Muscle of arm (tissue), 12 donors: Measurements from ENCODE around the gene LRMDA. TPM values are rescaled to one million over a fixed set of nuclear protein-coding genes. Genes with fewer than 3 reads are reported as not detected.

Source experiments
- DNase-seq: peaks from one replicate; pipeline ENCODE4 v3.0.0-alpha.2; 2013
- polyA plus RNA-seq, 12 donors: library from polyadenylated mRNA; unstranded; fragments of 120-200 nt; gene quantifications; one replicate each; pipeline ENCODE4 v1.2.1, GENCODE V29; 2013; ENCODE audit not compliant: insufficient read length in 12 of 12

The LRMDA gene
- polyA plus RNA-seq, 12 donors = 3.5 to 6.7 (median 5.2) TPM; not detected in 2

DNA sequence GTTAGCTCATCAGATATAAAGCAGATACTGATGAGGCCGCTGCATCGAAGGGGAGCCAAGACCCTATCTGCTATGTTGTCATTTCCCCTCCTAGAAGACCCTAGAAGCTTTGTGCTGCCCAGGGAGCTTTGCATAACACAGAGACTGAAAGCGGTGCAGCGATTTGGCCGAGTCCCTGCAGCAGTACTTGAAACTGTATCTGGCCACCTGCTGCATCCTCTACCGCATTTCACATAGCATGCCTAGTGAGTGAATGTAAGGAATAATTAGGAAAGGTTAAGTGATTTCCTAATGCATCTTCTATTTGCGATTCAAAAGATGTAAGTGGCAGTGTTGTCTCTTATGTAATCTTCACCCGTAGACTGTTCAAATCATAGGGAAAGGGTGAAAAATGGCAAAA is 106.7 kb downstream of the LRMDA start:
- no peak for DNase-seq

DNA sequence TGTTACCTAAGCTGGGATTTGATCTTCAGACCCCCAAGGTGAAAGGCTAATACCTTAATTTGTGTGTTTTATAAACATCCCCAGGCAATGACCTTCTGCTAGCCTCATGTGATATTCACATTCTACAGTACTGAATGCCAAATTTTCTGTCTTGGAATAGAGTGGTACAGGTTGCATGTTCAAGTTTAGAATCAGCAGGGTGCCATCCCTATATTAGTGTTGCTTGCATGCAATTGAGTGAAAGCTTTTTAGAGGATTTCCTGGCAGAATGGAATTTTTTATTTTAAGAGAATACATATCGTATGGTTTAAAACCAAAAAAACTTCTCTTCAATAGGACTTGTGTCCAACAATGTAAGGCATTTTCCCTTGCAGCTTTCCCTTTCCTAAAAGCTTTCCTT is 107.3 kb downstream of the LRMDA start:
- no peak for DNase-seq

DNA sequence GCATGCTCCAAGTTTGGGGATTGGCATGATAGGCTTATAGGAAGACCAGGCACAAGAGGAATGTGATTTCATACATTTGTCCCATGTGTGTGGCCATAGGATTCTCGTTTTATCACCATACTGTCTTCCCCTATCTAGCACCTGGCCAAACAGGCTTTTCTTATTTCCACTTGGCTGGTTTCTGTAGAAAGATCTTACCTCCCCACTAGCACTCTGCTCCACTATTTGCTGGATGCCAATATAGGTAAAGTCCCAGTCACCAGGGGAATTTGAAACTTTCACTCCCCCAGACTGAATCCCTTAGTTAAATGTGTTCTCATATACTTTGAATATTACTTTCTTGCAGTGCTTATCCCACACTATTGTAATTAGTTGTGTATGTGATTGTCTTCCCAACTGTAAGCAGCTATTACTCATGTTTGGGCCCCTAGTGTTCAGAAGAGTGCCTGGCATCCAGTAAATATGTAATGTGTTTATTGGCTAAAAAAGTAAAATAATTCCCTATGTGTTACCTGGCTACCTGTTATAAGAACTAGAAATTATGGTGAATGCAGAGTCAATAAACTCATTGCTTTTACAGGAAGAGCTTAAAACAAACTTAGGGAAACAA is 109.0 kb downstream of the LRMDA start:
- DNase-seq = no peak

DNA sequence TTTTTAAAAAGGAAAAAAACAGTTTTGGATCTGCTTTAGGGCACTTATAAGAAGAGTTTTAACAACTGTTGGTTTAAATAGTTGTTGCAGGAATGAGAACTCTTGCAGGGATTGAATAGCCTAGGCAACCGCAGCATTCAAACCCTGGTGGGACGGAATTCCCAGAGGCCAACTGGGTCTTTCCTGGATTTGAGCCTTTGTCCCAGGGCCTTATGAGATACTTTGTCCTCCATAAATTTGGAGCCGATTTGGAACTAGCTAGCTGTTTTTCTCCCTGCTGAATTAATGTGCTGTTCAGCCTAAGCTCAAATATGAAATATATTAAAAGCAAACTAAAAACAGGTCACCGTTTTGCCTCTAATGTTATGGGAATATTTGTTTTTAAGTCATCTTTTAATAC is 109.6 kb downstream of the LRMDA start:
- DNase-seq = no peak

DNA sequence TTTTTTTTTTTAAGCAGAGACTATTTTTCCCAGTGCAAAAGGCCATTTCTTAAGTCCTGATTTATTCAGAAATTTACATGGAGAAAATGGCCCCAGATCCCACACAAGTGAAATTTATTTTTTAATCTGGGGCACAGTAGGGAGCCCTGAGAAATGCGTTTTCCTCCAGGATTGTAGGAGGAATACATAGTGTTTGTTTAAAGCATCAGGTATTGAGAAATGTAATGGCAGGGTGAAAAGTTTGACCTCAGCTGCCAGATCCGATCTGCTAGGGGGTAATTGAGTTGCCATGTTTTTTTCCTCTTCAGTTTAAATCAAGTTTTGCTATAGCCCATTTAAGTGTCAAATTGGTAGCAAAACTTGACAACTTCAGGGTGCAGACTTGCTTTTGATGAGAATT is 110.0 kb downstream of the LRMDA start:
- DNase-seq = no peak

DNA sequence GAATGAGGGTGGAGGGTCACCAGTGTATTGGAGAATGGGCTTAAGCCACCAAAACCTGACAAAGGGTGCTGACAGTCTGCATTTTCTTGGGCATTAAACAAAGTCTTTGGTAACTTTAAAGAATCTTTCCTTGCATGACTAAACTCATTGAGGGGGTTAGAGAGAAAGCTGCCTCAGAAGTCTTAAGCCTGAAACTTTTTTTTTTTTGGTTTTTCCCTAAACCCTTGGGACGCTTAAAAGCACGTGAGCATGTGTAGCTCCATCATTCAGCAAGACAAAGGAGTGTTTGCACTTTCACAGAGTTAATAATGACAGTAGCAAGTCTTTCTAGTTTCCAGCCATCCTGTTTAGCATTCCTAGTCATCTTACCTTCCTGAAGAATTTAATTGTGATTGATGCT is 110.7 kb downstream of the LRMDA start:
- DNase-seq = no peak

DNA sequence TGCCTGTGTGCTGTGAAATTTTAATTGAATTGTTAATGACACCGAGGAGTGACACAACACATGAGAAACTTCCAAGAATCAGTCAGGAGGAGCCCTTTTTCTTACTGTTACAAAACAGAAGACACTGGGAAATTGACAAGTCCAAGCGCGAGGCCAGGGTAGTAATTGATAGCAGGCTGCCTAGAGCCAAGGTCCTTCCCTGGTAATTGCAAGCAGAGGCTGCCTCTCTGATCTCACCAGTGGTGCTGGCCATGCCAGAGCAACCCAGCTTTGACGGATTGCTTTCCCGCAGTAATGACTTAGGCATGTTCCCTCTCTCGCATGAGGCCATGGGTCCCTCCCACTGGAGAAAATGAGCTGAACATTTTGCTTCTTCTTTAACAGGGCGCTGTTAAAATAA is 111.5 kb downstream of the LRMDA start:
- DNase-seq = peak; percentile 31

DNA sequence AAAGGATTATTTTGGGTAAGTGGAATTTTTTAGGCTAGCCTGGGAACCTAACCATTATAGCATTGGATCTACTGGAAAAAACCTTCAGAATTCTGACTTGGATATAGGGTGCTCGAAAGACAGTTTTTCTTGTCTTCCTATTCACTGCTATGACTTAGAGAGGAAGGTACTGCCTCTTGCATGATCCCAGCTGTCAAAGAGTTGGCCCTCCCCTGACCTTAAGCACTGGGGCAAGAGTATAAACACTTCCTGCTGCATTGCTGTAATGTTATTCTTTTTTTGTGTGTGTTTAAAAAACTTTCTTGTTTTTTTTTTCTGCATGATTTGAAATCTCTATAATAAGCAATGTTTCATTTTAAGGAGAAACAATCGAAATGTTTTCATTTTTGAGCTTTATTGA is 113.0 kb downstream of the LRMDA start:
- DNase-seq = no peak

DNA sequence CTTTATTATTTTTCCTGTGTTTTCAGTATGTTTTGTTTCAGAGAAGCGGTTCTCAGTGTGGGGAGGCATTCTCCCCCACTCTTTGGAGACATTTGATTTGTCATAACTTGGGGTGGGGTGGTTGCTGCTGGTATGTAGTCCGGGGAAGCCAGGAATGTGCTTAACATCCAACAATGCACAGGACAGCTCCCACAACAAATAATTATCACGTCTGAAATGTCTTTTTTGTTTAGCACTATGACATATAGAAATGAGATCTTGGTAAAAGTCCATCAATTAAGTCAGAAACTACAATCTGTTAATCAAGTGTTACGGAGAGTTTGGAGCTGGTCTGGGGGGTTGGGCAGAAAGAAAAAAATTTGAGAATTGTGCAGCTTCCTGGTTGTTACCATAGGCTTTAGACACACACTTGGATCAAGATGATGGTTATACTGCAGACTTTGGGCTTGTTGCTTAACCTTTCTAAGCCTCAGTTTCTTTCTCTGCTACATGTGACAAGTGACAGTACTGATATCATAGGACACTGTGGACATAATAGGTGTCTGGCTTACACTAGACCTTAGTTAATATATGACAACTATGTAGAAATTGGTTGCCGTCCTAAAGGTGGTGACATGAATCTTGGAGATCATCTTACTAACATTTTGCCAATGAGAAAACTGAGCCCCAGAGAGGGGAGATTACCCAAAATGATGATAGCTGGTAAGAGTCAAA is 113.7 kb downstream of the LRMDA start:
- DNase-seq = no peak

DNA sequence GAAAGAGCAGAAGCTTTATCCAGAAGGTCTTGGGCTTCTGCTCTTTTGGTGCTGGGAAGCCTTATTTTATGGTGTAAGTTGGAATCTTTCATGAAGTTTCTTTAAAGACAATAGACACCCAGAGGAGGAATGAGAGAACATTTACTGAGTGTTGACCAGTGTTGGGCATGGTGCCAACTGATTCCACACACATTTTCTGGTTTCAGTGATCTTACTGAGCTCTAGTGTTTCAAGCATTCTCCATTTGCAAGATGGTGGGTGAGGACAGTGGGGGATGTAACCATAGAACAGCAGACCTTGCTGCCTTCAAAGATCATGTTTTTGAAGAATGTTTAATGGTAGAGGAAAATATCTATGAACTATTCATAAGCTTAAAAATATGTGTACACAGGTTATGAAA is 114.6 kb downstream of the LRMDA start:
- DNase-seq = no peak

DNA sequence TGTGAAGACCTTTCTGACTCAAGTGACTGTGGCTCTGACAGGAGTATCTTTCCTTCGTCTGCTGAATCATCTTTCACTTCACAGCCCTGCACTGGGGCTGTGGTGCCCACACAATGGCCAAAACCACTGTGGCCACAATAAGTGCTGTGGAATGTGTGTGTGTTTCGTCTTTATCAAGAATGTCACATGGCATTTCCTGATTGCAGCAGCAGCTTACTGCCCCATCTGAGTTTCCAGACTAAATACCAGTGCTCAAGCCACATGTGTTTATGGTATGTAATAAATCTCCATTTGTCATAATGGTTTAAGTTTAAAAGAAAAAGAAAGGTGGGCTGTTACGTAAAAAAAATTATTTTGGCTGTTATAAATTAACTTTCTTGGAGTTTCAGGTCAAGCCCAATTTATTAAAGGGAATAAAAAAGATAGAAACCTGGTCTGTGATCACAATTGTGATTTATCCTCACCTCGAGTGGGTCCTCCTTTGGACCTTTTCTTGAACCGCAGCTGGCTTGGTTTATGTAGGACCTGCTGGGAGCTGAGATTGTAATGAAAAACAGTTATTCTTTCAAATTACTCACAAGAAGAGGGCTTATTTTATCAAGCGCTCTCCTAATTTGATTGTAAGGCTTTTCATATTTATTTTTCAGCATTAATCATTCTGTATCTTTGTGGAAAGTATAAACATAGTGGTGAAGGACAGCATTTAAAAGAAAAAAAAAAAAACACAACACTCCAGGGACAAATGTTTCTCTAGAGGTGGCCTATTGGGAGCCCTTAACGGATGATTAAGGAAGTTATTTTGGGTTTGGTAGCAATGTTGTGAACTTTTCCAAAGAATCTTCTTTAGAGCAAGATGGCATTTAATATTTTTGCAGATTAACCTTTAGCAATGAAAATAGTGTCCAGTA is 116.2 kb downstream of the LRMDA start:
- DNase-seq = no peak

DNA sequence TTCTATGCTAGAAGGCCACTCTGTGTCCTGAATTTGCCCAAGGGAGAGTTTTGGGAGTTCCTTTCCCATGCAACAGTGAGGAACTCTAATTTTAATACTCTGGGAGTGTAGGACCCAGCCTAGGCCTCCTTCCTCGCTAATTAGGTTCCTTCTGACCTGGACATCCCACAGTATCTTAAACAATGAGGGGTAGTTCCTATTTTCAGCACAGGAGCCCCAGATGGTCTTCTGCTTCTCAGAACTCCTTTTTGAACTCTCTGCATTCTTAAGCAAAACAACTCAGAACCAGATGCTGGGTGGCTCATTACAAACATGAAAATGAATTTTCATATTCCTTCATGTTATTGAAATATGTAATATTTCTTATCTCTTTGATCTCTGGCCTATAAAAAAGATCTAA is 116.9 kb downstream of the LRMDA start:
- DNase-seq = no peak

DNA sequence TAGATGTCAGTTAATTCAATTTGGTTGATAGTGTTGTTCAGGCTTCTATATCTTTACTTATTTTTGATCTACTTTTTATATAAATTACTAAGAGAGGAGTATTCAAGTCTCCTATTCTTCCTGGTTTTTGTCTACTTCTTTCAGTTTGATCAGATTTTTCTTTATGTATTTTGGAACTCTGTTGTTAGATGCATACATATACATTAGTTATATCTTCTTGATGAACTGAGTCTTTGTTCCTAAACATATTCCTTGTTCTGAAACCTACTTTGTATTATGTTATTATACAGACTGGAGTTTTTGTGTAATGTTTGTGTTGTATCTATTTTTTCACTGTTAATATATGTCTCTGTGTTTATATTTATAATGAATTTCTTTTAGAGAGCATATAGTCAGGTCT is 118.8 kb downstream of the LRMDA start:
- DNase-seq = no peak

DNA sequence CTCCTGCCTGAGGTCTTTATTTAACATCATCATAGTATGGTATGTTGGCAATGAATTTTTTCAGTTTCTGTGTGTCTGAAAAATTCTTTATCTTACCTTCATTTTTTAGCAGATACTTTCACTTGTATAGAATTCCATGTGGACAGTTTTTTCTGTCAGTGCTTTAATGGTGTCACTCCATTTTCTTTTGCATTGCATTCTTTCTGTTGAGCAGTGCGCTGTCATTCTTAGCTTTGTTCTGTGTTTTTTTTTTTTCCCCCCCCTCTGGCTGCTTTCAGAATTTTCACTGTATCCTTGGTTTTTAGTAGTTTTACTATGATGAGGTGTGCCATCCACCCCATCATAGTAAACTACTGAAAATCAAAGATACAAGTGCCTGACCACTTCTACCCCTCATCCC is 120.7 kb downstream of the LRMDA start:
- no peak for DNase-seq

DNA sequence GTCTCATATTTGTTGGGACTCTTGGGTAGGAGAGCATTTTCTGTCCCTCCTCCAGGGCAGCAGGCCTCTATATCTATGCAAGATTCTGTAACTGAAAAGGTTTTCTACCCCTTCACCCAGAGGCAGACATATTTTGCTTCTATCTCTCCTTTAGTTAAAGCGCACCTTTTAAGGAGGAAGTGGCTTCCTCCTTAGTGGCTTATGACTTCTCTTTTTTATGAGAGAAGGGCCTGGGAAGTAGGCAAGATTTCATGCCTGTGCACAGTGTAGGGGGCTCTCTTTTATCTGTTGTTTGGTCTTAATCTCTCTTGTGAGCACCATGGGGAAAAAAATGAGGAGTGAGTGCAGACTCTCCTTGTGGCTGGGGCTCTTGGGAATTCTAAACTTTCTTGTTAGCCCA is 122.1 kb downstream of the LRMDA start:
- no peak for DNase-seq

DNA sequence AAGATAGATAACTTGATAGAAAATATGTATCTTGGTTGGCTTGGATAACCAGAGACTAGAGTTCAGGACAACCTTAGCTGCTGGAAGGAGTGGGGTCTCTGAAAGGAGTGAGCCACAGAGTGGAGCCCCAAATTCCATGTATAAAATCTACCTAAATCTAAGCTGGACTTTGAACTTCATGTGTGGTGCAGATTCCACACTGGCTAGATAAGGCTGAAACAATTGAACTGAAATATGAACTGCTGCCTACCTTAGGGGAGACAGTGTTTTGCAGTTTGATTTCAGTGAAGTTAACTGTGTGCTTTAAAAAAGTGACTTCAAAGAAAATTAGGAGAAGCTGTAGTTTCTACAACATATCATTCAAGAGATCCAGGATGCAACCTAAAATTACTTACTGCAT is 123.9 kb downstream of the LRMDA start:
- DNase-seq = no peak

DNA sequence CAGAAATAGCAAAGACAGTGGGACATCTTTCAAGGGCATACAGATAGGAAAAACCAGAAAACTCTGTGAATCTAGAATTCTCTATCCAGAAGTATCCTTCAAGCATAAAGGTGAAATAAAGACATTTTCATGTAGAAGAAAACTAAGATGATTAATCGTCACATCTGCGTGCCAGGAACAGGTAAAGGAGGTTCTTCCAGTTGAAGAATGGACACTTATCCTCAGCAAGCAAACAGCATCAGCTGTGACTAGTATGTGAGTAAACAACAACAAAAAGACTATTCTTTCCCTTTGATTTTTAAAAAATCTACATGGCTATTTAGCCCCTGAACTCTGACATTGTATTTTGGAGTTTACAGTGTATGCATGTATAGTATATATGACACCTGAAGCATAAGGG is 124.9 kb downstream of the LRMDA start:
- DNase-seq = no peak

DNA sequence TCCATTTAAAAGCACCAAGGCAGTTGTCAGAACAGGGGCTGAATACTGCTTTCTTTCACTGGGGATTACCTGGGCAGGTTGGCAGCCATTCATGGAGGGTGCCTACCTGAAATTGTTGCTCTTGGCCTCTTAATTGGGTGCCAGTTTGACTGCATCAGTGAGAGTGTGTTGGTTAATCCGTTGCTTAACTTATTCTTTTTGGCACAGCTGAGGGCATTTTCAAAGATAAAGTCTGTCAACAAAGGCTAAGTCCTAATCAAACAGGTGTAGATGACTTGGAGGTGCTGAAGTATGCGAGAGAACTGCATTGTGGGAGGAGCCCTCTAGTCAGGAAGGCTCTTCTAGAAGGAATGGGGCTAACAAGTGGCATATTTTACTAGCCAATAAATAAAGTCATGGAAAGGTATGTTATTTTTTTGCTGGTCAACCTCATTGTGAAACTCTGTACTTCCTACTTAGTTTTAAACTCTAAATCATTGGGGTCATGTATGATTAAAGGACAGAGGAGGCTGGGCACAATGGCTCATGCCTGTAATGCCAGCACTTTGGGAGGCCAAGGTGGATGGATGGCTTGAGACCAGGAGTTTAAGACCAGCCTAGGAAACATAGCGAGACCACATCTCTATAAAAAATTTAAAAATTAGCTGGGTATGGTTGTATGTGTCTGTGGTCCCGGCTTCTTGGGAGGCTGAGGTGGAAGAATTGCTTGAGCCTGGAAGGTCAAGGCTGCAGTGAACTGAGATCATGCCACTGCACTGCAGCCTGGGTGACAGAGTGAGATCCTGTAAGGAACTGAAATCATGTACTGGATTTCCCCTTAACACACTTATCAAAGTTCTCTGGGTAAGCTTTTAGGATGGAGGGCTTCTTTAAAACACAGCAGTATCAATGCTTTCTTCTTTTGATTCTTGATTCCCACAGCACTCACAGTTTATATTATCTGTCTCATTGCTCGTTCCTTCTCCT is 134.1 kb downstream of the LRMDA start:
- no peak for DNase-seq

DNA sequence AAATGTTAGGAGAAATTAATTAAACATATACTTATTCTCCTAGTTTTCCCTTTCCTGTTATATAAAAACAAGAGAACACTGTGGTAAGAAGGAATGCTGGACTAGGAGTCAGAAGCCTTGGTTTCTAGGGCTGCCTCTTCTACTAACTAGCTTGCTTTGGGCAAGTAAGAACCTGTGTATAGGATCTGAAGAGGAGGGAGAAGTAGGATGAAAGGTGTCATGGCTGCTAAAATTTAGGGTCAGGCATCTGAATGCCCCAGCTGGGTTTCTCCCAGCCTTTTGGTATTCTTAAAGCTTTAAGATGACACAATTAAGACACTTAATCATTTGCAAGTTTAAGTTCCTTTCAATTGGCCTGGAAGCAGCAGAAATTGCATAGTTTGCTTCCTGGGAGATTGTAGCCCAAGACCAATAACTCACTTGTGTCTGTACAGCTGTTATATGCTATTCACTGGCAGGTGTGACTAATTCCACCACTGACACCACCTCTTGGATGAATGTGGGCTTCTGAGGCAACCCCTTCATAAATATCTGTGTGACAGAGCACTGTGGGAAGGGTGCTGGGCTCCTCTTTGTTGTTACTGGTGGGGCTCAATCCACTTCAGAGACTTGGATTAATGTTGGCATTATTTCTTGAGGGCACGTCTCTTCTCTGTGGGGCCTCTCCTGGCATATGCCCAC is 137.2 kb downstream of the LRMDA start:
- DNase-seq = no peak

DNA sequence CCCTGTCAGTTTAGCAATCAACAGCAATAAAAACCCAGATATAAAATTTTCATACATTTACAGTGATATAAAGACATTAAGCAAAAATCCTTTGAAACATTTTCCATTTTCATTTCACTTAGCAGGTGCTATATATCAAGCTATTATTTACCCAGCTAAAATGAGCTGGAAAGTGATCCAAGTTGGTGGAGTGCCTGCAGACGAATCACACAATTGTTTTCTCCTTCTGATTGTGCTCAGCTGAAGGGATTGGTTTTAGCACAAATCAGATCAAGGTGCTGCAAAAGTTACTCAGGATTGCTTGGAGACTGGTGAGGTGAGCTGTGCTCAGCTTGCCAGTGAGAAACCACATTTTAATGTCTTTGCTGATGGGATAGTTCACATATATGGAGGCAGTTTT is 138.1 kb downstream of the LRMDA start:
- DNase-seq = no peak

DNA sequence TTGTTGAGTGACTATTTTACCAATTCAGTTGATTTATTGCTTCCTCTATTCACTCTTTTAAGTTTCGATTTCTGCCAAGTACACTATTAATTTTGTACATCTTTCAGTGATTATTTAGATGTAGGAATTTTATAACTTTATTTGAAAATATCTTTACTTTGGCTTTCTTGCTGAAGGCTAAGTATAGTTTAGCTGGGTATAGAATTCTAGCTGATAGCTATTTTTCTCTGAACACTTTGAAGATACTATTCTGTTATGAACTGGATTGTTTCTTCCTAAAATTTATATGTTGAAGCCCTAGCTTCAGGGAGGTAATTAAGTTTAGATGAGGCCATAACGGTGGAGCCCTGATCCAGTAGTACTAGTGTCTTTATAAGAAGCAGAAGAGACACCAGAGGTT is 141.1 kb downstream of the LRMDA start:
- no peak for DNase-seq
